ENCODE results near the gene MAGEA3.
"Not testable (repeated sequence)": the region's sequence is repeated elsewhere in the genome, so short reads cannot be mapped to it uniquely, and the experiment has no call there.

The MAGEA3 gene

GRCh38 chrX:152736528-152736927 is 37.9 kb downstream of the MAGEA3 start:
- DNase-seq: not testable (repeated sequence)

- no peak for DNase-seq
Observed at GRCh38 chrX:152738560-152738959, 40.0 kb downstream of the MAGEA3 start.
